Mesodermal cell (in vitro differentiated cells): ENCODE results near the gene XYLT1.

Experiments
- H3K27ac ChIP-seq: 2 replicates; pipeline ENCODE4 v1.7.0; 2013; ENCODE audit warnings: mild to moderate bottlenecking, low read depth, low read length, moderate library complexity; ENCODE audit not compliant: severe bottlenecking
- H3K36me3 ChIP-seq: 2 replicates; pipeline ENCODE4 v1.7.1; 2013; ENCODE audit warnings: mild to moderate bottlenecking, low read length, moderate library complexity; ENCODE audit not compliant: control insufficient read depth, insufficient read depth
- H3K4me1 ChIP-seq: one replicate; pipeline ENCODE4 v1.7.1; 2013; ENCODE audit warnings: mild to moderate bottlenecking, low read length; ENCODE audit not compliant: insufficient read depth, control insufficient read depth, poor library complexity, severe bottlenecking
- H3K4me3 ChIP-seq: 2 replicates; pipeline ENCODE4 v1.7.0; 2013; ENCODE audit warnings: low read length, control low read depth, mild to moderate bottlenecking; ENCODE audit not compliant: insufficient read depth, poor library complexity, severe bottlenecking; ENCODE audit errors: extremely low read depth
- H3K9me3 ChIP-seq: 2 replicates; pipeline ENCODE4 v1.7.1; 2013; ENCODE audit warnings: mild to moderate bottlenecking, low read length, moderate library complexity; ENCODE audit not compliant: control insufficient read depth
- WGBS, 2 experiments: methylation state at CpG; one replicate each; pipeline ENCODE4 v1.1.5; 2013; ENCODE audit warnings: missing lambda C conversion rate in 2 of 2; ENCODE audit not compliant: insufficient coverage in 2 of 2; 5-methylcytosine and 5-hydroxymethylcytosine counted together

Gene XYLT1

DNA sequence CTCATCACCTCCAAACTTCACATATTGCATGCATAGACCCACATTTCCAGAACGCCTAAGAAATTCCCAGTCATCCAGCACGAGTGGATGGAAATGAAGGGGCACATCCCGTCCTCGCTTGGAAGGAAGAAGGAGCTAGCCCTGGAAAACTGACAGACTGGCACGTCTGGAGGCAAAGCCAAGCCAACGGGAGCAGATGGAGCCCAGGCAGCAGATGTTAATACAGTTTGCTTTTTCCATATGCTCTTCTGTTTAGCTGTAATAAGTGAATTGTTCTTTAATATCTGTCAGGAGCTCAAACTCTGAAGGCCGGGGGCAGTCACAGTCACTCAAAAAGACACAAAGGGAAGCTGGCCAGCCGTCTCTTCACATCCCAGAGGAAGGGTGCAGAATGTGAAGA, 187.7 kb downstream of the XYLT1 start:
- Histone ChIP-seq H3K4me3 (no peak overlapping the region), H3K27ac (no peak overlapping the region), H3K36me3 (no peaks in the 10 kb centered on the region), H3K4me1 (no peaks in the 10 kb centered on the region), H3K9me3 (no peaks in the 10 kb centered on the region)
- WGBS, 2 experiments = 95 to 98% methylated on average over 7 to 8 of the region's 8 CpGs

DNA sequence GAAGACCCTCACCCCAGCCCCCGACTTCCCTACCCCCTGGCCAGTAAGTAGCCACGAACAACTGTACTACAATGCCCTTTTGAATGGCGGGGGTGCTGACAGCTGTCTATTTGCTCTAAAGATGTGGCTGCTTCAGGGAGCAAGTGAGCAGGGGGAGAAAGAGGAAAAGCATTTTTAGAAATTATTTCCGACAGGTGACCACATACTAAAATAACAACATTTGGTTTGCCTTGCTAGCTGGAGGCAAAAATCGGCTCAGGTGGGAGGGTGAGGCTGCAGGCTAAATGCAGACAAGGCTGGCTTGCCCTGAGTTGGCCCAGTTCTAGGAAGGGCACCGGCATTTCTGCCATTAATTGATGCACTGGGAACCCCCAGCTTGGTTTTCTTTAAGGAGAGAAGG, 188.5 kb downstream of the XYLT1 start:
- 83 to 85% methylated on average over 1 to 2 of the region's 6 CpGs for WGBS, 2 experiments
- Histone ChIP-seq H3K4me1 (no peaks in the 10 kb centered on the region), H3K27ac (no peak overlapping the region), H3K9me3 (no peaks in the 10 kb centered on the region), H3K36me3 (no peaks in the 10 kb centered on the region), H3K4me3 (no peak overlapping the region)

DNA sequence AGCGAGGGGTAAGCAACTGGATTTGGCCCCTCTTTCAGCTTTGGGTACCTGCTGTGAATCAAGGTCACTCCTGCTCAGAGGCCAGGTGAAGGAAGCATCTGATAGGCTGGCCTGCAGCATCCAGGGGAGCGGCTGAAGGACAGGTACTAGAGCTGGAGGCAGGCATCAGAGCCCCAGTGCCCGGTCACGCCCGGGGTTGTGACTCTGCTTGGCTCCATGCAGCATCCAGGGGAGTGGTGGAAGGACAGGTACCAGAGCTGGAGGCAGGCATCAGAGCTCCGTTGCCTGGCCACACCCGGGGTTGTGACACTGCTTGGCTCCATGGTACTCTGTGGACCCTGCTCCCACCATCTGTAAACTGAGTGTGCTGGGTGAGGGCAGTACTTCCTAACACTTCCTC, 189.7 kb downstream of the XYLT1 start:
- Histone ChIP-seq H3K4me3 (no peak overlapping the region), H3K36me3 (no peaks in the 10 kb centered on the region), H3K4me1 (no peaks in the 10 kb centered on the region), H3K9me3 (no peaks in the 10 kb centered on the region), H3K27ac (no peak overlapping the region)
- 95 to 98% methylated on average over 5 to 6 of the region's 7 CpGs for WGBS, 2 experiments

DNA sequence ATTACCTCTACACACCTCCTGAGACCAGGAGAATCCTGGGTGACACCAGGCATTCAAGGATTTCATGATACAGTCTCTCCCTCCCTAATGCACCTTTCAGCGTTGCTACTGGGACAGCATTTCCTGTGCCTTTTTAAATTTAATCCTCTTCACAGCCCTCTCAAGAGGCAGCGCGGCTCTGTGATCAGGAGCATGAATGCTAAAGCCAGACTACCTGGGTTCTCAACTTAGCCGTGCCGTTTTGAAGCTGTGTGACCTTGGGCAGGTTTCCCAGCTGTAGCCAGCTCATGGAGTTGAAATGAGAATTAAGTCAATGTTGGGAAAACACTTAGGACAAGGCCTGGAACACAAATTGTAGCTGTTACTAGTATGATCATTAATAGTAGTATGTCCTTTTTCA, 191.8 kb downstream of the XYLT1 start:
- no peaks in the 10 kb centered on the region for H3K36me3 ChIP-seq
- no peak overlapping the region for H3K27ac ChIP-seq
- no peaks in the 10 kb centered on the region for H3K9me3 ChIP-seq
- no peaks in the 10 kb centered on the region for H3K4me1 ChIP-seq
- 77 to 93% methylated on average over 5 of the region's 5 CpGs for WGBS, 2 experiments
- no peak overlapping the region for H3K4me3 ChIP-seq

DNA sequence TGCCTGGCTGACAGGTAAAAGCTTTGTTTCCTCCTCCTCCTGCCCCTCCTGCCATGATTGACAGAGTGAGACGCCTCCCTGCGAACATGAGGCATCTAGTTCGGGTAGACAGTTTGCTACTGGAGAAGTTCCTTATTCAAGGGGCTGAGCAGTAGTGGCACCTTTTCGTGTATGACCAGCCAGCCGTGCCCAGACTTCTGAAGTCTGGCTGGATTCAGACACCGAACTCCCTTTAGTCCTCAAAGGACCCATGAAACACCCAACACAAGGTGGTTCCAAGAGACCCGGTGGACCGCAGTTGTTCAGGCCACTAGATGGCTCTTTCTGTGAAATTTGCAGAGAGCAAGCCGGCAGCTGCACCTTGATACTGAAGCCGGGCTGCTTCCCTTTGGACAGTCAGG, 192.8 kb downstream of the XYLT1 start:
- 64 to 67% methylated on average over 7 to 10 of the region's 10 CpGs for WGBS, 2 experiments
- H3K4me1 ChIP-seq = peaks cover under 1% of the 10 kb centered on the region
- no peak overlapping the region for H3K4me3 ChIP-seq
- no peaks in the 10 kb centered on the region for H3K9me3 ChIP-seq
- no peaks in the 10 kb centered on the region for H3K36me3 ChIP-seq
- H3K27ac ChIP-seq = no peak overlapping the region

DNA sequence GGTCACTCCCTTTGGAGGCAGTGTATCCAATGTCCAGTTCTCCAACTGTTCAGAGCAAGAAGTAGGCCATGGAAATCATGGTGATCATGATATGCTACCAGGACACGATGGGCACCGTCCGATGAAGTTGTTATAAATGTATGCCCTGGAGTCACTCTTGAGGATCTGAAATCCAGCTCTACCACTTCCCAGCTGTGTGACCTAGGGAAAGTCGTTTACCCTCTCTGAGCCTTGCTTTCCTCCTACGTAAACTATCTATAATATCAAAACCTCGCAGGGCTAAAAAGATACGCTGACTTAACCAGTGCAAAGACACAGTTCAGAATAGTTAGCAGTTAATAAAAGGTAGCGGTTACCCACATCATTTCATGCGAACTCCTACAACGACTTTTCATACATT, 194.2 kb downstream of the XYLT1 start:
- 93 to 100% methylated on average over 4 to 9 of the region's 10 CpGs for WGBS, 2 experiments
- Histone ChIP-seq H3K36me3 (no peaks in the 10 kb centered on the region), H3K9me3 (no peaks in the 10 kb centered on the region), H3K4me3 (no peak overlapping the region), H3K27ac (no peak overlapping the region), H3K4me1 (peaks cover 5% of the 10 kb centered on the region)

DNA sequence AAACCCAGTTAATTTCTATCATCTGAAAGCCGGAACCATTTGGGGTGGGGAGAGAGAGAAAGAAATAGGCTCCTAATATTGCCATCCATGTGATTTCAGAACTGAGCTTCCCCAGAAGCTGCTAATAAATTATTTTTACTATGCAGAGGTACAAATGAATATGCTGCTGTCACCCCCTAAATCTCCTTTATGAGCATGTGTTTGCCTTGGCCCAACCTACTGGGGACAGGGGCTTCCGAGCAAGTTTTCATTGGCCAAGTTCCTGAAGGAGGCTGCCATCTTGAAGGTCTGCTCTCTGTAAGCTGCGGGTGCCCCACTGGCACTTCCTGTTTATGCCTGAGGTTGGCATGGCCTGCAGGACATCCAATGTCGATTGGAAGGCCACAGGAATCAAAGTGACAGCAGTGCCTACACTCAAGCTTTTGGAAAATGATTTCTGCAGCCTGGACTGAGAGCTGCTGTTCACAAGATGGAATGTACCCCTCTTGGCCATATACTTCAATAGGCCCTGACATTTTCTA, 194.7 kb downstream of the XYLT1 start:
- WGBS, 2 experiments = 87 to 90% methylated on average over 2 to 3 of the region's 4 CpGs
- Histone ChIP-seq H3K36me3 (no peaks in the 10 kb centered on the region), H3K27ac (no peak overlapping the region), H3K9me3 (no peaks in the 10 kb centered on the region), H3K4me1 (peaks cover 5% of the 10 kb centered on the region), H3K4me3 (no peak overlapping the region)

DNA sequence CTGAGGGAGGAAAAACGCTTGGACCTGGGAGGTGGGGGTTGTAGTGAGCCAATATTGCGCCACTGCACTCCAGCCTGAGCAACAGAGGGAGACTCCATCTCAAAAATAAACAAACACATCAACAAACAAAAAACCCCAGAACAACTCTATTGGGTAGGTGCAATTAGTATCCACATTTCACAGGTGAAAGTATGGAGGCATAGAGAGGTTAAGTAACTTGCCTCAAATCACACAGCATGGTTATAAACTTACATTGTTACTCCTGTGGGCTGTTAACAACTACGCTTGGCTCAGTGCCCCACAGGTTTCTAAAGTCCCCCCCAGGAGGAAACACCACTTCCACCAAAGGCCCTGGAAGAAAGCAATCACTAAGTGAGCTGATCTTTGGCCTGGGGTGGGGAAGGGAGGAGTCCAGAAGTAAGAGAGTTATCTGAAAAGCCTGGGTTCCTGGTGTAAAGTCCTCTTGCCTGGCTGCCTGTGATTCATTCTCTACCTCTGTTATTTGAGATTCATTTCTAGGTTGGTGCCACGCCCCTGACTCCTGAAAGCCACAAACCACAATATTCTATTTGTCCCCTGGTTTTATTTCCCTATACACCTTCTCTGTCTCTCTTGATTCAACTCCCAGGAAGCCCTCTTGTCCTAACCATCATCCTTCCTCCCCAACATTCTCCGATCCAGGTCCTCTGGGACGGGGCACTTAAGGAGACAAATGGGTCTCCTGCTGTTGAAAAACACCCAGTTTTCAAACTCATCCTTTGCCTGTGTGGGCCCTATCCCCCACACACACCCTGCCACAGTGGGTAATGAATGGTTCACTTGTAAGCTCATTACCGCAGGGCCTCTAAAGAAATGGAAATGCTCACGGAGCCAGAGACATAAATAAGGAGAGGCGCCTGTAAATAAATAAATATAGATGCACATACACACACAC, 195.4 kb downstream of the XYLT1 start:
- 84 to 100% methylated on average over 2 to 3 of the region's 9 CpGs for WGBS, 2 experiments
- Histone ChIP-seq H3K27ac (no peak overlapping the region), H3K4me1 (peaks cover 5% of the 10 kb centered on the region), H3K36me3 (no peaks in the 10 kb centered on the region), H3K4me3 (no peak overlapping the region), H3K9me3 (no peaks in the 10 kb centered on the region)

DNA sequence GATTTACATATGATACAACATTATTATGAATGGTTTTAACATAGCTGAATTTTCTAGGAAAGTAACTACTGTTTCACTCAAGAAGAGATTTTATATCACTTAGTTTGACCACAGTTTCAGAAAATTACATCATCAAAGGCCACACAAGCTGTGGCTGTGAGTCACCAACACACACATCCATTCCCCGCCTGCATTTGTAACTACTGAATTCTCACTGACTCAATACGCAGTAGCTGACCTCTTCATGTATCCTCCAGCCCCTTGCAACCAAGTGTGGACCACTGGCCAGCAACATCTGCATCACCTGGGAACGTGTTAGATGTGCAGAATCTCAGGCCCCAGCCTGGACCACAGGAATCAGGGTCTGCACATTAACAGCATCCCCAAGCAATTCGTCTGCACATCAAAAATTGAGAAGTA, 197.6 kb downstream of the XYLT1 start:
- Histone ChIP-seq H3K4me1 (peaks cover 5% of the 10 kb centered on the region), H3K4me3 (no peak overlapping the region), H3K9me3 (no peaks in the 10 kb centered on the region), H3K27ac (peak overlapping the region; percentile 47), H3K36me3 (no peaks in the 10 kb centered on the region)
- 65 to 83% methylated on average over 4 of the region's 4 CpGs for WGBS, 2 experiments

DNA sequence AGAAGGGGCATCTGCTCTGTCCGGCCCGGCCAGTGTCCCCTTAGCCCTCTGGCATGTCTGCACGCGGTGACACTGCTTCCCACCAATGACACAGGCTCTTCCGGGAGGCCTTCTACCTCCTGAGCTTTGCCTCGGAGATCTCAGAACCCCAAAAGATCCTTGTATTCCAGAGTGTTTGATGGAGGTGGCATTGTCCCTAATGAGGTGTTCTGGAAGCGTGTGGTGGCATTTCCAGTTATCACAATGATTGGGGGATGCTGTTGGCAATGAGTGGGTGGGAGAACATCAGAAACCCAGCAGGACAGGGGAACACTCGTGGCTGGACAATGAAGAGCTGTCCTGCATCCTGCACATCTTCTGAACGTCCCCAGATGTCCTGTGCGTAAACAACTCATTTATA, 198.0 kb downstream of the XYLT1 start:
- 87 to 91% methylated on average over 7 to 8 of the region's 10 CpGs for WGBS, 2 experiments
- H3K36me3 ChIP-seq = no peaks in the 10 kb centered on the region
- H3K9me3 ChIP-seq = no peaks in the 10 kb centered on the region
- peaks cover 5% of the 10 kb centered on the region for H3K4me1 ChIP-seq
- H3K27ac ChIP-seq = peak overlapping the region; percentile 47
- H3K4me3 ChIP-seq = no peak overlapping the region

DNA sequence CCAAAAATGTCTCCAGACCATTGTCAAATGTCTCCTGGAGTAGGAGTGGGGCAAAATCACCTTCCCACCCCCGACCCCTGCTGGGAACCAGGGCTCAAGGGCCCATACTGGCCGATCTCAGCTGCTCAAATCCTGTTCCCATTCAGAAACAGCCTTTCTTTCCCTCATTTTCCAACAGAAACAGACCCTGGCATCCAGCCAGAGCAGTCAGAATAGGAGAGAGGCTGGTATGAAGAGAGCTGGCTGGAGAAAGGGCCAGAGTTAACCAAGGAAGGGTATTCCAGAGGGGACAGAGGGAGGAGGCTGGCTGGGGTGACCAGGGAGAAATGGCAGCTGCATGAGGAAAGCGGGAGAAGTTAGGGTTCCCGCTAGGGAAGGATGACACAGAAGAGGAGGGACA, 199.1 kb downstream of the XYLT1 start:
- WGBS, 2 experiments = 78 to 100% methylated on average over 1 to 2 of the region's 4 CpGs
- no peak overlapping the region for H3K4me3 ChIP-seq
- H3K27ac ChIP-seq = no peak overlapping the region
- peaks cover 5% of the 10 kb centered on the region for H3K4me1 ChIP-seq
- no peaks in the 10 kb centered on the region for H3K36me3 ChIP-seq
- H3K9me3 ChIP-seq = no peaks in the 10 kb centered on the region
